HCEC 1CT (cell line): ENCODE results near the gene RDX.
"Not testable (repeated sequence)": the region's sequence is repeated elsewhere in the genome, so short reads cannot be mapped to it uniquely, and the experiment has no call there.

Experiments
- DNase-seq: peaks from one replicate; pipeline ENCODE4 v3.0.0-alpha.2; 2017

The RDX gene

DNA sequence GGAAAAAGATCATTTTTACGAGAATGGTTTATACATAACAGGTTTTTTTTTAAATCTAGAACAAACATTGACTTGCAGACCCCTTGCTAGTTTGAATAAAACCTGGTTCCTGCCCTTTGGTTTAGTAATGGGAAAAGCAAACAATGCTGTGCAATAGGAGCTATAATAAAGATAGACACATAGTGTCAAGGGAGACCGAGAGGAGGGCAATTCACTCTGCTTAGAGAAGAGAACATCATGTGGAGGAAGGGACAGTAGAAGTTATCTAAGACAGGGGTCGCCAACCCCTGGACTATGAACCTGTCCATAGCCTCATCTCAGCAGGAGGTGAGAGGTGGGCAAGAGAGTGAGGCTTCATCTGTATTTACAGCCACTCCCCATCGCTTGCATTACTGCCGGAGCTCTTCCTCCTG, 7.0 kb upstream of the RDX start:
- no peak for DNase-seq

DNA sequence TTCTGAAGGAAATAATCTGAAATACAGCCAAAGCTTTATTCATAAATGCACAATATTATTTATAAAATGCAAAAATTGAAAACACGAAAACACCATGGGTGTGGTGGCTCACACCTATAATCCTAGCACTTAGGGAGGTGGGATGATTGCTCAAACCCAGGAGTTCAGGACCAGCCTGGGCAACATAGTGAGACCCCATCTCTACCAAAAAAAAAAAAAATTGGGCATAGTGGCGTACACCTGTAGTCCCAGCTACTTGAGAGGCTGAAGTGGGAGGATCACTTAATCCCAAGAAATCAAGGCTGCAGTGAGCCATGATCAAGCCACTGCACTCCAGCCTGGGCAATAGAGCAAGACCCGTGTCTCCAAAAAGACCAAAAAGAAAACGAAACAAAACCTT, 5.2 kb upstream of the RDX start:
- no peak for DNase-seq

DNA sequence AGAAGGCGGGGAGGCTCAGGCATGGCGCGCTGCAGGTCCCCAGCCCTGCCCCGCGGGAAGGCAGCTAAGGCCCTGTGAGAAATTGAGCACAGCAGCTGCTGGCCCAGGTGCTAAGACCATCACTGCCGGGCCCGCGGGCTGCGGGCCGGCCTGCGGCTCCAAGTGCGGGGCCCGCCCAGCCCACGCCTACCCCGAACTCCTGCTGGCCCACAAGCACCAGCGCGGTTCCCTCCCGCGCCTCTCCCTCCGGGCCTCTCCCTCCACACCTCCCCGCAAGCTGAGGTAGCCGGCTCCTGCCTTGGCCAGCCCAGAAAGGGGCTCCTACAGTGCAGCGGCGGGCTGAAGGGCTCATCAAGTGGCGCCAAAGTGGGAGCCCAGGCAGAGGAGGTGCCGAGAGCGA, 4.6 kb upstream of the RDX start:
- no peak for DNase-seq

DNA sequence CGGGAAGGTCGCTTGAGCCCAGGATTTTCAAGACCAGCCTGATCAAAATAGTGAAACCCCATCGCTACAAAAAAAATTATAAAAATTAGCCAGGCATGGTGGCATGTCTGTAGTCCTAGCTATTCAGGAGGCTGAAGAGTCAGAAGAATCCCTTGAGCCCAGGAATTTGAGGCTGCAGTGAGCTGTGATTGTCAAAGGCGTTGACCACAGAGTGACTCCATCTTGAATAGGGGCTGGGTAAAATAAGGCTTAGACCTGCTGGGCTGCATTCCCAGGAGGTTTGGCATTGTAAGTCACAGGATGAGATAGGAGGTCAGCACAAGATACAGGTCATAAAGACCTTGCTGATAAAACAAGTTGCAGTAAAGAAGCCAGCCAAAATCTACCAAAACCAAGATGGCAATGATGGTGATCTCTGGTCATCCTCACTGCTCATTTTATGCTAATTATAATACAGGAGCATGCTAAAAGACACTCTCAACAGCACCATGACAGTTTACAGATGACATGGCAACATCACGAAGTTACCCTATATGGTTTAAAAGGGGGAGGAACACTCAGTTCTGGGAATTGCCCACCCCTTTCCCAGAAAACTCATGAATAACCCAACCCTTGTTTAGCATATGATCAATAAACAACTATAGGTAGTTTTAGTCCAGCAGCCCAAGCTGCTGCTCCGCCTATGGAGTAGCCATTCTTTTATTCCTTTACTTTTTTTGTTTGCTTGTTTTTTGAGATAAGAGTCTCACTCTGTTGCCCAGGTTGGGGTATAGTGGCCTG, 2.8 kb upstream of the RDX start:
- DNase-seq, result no peak

DNA sequence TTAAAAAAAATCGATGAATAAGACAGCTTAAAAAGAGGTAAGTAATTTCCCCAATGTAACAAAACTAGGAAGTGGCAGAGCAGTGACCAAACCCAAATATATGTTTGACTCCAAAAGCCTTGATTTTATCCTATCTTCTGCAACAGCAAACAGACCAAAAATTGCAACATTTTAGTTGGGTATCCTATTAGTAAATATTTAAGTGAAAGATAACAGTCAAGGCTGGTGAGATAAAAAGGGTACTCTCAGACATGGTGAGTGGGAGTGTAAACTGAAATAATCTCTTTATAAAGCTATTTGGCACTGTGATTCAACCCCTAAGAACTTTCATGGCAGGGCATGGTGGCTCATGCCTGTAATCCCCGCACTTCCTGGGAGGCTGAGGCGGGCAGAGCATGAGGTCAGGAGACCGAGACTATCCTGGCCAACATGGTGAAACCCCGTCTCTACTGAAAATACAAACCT, 1.9 kb upstream of the RDX start:
- DNase-seq, result no peak

DNA sequence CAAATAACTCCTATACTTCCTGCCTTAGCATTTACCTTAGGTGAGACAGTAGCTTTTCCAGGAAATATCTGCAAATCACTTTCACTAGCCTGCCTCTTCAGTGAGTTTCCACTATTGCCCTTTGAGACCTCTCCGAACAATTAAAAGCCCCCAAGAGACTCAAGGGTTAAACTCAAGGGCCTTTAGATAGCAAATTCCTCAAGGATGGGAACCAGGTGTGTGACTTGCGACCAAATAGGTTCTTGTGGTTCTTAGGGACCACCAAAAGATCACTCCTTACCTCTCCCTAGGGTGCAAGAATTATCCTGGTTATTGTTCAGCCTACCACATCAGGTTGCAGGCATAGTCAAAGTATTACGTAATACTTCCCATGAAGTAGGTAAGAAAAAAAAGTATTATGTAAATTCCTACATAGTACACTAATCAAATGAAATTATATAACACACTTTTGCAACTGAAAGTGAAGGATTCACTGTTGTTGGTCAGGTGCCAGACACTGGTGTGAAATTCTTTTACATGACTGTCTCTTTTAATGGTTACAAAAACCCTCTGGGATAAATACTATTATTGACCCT, 1.4 kb upstream of the RDX start:
- no peak for DNase-seq

DNA sequence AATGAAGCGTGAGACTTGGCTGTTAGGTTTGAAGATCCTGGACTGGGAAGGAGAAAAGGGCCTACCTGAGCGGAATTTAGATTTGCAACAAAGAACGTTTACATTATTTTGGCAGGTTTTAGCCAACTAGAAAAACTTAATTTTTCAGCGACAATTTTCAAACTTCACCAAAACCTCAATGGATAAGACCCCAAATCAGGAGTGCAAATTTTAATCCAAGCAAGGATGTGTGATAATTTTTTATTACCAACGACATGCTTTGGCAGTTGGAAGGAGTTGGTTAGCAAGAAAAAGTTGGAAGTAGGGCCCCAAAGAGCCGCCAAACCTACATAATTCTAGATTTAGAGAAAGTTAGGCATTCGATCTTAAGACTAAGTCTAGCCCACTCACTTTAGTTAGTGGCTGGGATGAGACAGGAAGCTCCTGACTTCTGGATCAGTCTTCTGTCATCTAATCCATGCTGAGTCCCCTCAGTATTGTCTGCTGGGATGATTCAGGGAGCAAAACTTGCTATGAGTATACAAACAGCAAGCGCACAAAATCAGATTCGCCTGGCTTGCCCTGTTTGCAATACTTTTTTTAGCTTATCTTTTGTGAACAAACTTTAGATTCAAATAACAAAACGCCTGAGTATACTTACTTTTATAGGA, 787 bp upstream of the RDX start:
- peak; percentile 51 for DNase-seq

DNA sequence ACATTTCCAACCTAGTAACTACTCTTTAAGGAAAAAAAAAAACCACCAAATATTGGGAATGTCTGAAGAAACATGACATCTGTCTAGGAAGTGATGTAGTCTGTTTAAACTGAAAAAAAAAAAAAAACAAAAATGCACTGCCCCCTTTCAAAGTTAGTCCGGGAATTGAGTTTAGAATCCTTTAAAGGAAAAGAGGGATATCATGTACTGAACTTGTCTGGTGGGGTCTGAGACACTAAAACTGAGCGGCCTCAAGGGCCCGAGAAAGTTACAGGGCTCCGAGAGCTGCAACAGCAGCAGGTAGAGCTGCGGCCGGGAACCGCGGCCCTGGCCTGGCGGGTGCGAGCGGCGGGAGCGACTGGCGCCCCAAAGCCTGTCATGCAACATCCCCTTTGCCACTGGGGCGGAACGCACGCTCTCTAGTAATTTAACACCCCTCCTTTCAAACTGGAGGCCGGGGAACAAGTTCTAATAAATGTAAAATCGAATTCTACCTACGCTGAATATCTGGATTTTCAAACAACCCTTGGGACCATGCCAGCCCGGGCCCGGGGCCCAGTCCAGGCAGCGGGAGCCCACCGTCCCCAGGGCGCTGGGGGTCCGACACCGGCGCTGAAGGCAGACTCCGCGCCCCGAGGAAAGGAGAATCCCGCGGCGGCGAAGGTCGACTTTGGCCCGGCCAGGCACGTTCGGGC, 736 bp downstream of the RDX start:
- DNase-seq, result peak; percentile 70

DNA sequence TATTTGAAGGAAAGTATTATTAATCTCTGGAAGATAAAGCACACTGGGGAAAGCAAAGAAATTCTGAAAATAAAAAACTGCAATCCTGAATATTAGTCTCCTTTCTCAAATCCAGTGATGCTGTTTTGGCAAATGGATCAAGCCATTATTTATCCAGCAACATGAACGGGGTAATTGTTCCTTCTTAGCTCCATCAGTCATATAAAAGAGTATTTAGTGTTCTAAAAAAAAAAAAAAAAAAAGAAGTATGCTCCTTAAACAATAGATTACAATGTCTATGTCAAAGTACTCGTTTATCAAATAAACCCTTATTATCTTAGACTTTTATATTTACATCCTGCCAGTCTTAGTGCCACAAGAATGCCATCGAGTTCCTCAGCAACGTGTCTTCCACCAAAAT, 1.3 kb downstream of the RDX start:
- DNase-seq, result no peak

DNA sequence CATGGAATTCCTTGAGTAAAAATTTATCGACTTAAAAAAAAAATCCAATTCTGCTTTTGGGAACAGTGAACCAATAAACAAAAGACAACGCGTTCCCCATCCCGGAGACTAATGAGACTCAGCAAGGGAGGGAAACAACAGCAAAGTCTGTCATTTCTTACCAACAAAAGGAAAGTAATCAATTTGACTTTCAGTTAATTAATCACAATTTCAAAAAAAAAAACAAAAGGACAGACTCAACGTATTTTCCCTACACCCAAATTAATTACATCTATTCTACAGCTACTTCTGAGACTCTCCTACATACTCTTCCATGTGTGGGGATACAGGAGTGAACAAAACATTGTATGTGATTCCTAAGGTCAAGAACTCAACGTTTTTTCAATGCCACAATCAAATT, 1.9 kb downstream of the RDX start:
- DNase-seq, result no peak

DNA sequence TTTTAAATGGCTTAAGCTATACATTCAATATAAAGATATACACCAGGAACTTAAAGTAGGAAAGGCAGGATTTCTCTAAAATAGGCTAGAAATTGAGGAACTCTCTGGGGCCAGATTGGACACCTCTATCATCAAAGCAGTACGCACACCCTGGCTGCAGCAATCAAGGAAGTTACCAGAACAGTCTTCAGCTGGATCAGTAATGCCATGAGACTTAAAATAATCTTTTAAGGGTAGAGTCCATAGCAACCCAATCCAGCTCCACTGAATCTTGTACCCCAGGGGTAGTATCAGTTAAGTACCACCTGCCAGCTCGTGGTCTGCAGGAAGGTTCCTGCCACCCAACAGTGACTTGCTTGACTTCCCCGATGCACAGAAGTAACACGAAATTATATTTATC, 3.0 kb downstream of the RDX start:
- DNase-seq, result no peak

DNA sequence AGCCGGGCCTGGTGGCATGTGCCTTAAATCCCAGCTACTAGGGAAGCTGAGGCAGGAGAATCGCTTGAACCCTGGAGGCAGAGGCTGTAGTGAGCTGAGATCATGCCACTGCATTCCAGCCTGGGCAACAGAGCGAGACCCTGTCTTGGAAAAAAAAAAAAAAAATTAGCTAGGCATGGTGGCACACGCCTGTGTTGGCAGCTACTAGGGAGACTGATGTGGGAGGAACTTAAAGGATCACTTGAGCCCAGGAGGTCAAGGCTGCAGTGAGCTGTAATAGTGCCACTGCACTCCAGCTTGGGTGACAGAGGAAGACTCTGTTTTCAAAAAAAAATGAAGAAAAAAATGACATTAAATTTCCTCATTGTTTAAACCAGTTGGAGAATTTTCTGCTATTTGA, 4.3 kb downstream of the RDX start:
- DNase-seq, result not testable (repeated sequence)

DNA sequence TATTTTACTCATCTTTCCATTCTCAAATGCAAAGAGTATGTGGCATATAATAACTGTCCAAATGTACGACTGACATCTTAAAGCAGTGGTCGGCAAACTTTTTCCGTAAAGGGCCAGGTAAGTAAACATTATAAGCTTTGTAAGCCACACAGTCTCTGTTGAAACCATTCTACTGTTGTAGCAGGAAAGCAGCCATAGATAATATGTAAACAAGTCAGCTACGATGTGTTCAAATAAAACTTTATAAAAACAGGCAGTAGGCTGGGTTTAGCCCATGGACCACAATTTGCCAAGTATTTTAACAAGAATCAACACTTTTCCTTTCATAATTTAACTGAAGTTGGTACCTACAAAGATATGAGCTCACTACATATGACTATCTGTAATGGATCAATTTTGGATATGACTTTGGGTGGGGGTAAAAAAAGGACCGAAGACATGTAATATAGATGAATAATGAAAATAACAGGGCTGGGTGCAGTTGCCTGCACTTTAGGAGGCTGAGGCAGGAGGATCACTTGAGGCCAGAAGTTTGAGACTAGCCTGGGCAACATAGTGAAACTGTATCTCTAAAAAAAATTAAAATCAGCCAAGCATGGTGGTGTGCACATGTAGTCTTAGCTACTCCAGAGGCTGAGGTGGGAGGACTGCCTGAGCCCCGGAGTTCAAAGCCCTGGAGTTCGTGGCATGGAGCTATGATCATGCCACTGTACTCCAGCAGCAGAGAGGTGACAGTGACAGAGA, 5.7 kb downstream of the RDX start:
- no peak for DNase-seq

DNA sequence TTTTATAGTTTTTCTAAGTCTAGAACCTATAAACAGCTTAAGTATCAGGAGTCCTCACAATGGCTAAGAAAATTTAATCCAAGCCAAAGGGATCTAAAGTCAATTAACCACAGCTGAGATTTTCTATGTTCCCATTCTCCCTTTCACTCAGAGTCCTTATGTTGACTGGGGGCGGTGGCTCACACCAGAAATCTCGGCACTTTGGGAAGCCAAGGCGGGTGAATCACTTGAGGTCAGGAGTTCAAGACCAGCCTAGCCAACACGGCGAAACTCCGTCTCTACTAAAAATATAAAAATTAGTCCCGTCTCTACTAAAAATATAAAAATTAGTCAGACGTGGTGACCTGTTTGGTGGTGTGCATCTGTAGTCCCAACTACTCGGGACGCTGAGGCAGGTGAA, 6.9 kb downstream of the RDX start:
- no peak for DNase-seq

DNA sequence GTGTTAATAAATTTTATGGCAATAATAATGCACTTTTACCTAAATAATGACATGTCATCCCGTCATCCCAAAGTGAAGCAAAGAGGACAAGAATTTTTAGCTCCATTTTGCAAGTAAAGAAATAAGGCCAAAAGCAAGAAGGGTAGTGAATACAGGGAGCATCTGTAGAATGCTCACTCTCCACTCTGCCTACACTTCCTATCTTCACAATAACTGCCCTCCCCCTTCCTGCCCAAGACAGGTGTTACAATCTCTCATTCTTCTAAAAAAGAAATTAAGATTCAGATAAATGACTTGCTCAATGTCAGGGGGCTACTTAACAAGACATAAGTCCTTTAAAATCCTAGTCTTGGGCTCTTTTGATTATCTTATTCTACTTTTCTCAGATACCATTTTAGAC, 8.9 kb downstream of the RDX start:
- DNase-seq, result no peak

DNA sequence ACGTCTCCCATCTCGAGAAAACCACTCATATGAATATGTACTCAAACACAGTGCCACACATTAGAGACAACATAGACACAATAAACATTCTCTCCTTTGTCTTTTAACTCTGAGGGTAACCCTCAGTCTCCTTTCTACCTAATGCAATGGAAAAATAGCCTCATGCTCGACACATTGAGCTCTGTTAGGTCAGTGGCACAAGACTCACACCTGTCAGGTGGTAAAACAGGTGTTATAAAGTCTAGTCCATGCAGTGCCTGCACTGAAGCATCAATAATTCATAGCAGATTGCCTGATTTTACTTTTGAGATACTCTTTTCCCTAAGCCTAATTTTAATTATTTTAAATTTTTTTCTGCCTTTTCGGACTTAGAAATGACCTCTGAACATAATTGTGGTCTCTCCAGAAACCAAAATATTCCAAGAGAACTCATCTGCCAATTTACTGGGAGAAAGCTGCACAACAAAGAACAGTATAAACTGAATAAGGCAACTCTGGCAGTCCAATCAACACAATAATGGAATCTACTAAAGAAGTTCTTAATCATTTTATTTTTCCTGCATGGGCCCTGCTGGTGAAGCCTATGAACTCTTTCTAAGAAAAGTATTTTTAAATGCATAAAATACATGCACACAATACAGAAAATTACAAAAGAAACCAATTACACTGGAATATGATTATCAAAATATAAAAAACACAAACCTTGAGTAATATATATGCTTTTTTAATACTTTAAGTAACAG, 9.9 kb downstream of the RDX start:
- no peak for DNase-seq

DNA sequence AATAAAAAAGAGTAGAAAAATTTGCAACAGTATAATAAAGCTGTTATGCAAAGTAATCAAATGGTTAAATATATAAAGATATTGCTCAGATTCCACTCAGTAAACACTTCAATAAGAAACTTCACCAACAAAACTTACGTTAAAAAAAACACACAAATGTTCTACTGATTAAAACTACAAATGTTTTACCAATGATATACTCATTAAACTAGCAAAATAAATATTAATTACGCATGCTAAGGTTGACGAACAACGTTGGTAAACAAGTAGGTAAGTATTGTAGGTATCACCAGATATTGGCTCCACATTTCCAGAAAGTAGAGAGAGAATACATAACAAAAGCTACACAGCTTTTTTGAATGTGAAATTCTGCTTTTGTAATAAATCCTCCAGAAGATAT, 12.6 kb downstream of the RDX start:
- no peak for DNase-seq

DNA sequence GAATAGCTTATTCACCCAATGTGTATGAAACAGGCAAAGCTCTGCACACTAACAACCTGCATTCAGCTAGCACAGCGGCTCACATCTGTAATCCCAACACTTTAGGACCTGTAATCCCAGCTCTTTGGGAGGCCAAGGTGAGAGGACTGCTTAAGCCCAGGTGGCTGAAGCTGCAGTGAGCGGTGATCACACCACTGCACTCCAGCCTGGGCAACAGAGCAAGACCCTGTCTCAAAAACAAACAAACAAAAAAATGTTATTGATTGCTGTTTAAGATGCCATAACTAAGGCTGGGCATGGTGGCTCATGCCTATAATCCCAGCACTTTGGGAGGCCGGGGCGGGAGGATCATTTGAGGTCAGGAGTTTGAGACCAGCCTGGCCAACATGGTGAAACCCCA, 15.8 kb downstream of the RDX start:
- not testable (repeated sequence) for DNase-seq

DNA sequence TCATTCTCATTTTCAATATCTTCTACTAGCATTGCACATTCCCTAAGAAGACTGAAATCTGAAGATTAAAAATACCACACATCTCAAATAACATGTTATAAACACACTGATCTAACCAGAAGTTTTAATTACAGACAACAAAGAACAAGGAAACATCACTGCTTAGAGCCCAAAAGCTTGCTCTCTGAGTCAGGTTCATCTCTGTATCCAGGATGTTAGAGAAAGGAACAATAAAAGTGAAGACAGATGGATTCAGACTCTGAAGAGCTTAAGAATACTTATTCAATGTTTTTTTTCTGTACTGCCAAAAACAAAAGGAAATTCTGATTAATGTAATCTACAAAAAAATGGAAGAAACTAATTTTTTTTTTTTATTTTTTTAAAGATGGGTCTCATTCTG, 16.5 kb downstream of the RDX start:
- no peak for DNase-seq

DNA sequence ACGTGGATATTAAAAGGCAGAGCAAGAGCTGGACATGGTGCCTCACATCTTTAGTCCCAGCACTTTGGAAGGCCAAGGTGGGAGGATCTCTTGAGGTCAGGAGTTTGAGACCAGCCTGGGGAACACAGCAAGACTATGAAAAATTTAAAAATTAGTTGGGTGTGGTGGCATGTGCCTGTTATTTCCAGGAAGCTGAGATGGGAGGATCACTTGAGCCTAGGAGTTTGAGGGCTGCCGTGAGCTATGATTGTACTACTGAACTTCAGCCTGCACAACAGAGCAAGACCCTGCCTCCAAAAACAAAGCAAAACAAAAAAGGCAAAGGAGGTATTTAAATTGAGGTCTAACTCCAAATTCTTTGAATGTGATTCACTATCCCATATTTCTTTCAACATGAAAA, 23.5 kb downstream of the RDX start:
- DNase-seq, result no peak

DNA sequence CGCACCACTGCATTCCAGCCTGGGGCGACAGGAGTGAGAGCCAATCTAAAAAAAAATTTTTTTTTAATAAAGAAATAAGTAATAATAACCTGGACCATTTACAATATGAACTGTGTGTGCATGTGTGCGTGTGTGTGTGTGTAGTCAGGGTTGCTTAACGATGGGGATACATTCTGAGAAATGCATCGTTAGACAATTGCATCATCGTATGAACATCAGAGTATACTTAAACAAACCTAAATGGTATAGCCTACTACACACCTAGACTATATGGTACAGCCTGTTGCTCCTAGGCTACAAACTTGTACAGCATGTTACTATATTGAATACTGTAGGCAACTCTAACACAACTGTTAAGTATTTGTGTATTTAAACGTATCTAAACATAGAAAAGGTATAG, 26.4 kb downstream of the RDX start:
- DNase-seq, result no peak

DNA sequence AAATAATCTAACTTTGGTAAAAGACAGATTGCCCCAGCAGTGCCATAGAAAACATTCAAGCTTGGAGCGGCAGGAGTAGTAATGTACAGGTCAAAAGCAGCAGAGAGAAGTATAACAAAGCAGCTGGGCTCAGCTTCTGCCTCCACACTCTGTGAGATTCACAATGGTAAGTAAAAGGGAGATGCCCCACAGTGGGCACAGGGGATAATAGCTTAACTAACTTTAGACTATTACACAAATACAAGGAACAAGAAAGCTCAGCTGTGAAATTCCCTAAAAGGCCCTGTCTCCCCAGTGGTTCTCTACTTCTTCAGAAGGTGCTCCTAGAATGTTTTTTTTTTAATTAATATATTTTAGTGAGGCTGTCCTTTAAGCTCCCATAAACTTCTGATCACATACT, 28.0 kb downstream of the RDX start:
- DNase-seq, result no peak

DNA sequence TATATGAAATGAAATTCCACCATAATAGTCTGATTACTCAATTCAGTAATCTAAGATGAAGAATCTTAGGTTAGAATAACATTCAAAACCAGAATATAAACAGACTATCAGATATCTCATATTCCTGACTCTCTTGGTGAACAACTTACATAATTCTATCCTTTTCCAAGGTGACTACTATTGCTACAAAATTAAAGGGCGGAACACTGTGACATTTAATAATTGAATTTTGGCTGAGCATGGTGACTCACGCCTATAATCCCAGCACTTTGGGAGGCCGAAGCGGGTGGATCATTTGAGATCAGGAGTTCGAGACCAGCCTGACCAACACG, 34.4 kb downstream of the RDX start:
- no peak for DNase-seq
